Progenitor cell of endocrine pancreas (in vitro differentiated cells): ENCODE results near the gene RBM18. TPM values are rescaled to one million over a fixed set of nuclear protein-coding genes. Genes with fewer than 3 reads are reported as not detected.
A peak's percentile ranks its signal among the peaks of the same experiment; 100 is the strongest.

ENCODE experiments used
- DNase-seq: peaks from one replicate; pipeline ENCODE4 v3.0.0; 2021; ENCODE audit warnings: low spot score; ENCODE audit not compliant: unreplicated experiment
- H3K27ac Mint-ChIP-seq: 2 replicates; pipeline ENCODE4 v1.8.0; 2021; ENCODE audit warnings: mild to moderate bottlenecking, moderate library complexity, mixed read lengths
- H3K27me3 Mint-ChIP-seq: 2 replicates; pipeline ENCODE4 v1.8.0; 2021; ENCODE audit warnings: mixed read lengths
- H3K36me3 Mint-ChIP-seq: 2 replicates; pipeline ENCODE4 v1.8.0; 2022; ENCODE audit warnings: mixed read lengths; ENCODE audit not compliant: insufficient read depth
- H3K4me1 Mint-ChIP-seq: 2 replicates; pipeline ENCODE4 v1.8.0; 2021; ENCODE audit warnings: low read depth, mixed read lengths
- H3K4me3 Mint-ChIP-seq: 2 replicates; pipeline ENCODE4 v1.8.0; 2021; ENCODE audit warnings: low read depth, mild to moderate bottlenecking, moderate library complexity, mixed read lengths
- H3K9me3 Mint-ChIP-seq: 2 replicates; pipeline ENCODE4 v1.8.0; 2021; ENCODE audit warnings: low read depth, mixed read lengths
- total RNA-seq: library from RNA; stranded (reverse); gene quantifications from 2 replicates; pipeline ENCODE4 v1.2.1, GENCODE V29; 2021
- TF ChIP-seq, protein P1 (sequence below): fragments of 200-600 bp; sonication (generic); IDR thresholded peaks from one replicate; pipeline ENCODE4 v1.5.0; 2021; ENCODE audit warnings: antibody characterized with exemption, mild to moderate bottlenecking; ENCODE audit not compliant: unreplicated experiment

Gene RBM18
- total RNA-seq, 1 donor from 2014 or later = 23.6 TPM

DNA sequence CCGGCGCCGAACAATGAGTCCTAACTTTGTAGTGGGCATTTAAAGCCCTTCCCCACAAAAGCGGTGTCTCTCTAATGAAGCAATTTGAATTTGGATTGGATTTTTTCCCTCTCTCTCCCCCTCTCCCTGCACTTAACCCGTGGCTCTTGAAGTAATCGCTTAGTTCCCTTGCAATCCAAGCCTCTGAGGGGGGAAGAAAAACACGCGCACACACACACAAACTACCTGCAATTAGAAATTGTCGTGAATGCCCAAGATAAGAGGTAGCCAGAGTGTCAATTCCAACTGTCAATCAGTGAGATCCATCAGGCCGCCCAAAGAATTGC, 37.1 kb downstream of the RBM18 start:
- Mint-ChIP-seq H3K4me3 (peak overlapping the region; percentile 36), H3K9me3 (no peaks in the 10 kb centered on the region), H3K4me1 (peaks cover 6% of the 10 kb centered on the region), H3K27me3 (peaks cover 53% of the 10 kb centered on the region), H3K27ac (peak overlapping the region; percentile 65), H3K36me3 (peaks cover 2% of the 10 kb centered on the region)
- TF ChIP-seq, protein P1, sequence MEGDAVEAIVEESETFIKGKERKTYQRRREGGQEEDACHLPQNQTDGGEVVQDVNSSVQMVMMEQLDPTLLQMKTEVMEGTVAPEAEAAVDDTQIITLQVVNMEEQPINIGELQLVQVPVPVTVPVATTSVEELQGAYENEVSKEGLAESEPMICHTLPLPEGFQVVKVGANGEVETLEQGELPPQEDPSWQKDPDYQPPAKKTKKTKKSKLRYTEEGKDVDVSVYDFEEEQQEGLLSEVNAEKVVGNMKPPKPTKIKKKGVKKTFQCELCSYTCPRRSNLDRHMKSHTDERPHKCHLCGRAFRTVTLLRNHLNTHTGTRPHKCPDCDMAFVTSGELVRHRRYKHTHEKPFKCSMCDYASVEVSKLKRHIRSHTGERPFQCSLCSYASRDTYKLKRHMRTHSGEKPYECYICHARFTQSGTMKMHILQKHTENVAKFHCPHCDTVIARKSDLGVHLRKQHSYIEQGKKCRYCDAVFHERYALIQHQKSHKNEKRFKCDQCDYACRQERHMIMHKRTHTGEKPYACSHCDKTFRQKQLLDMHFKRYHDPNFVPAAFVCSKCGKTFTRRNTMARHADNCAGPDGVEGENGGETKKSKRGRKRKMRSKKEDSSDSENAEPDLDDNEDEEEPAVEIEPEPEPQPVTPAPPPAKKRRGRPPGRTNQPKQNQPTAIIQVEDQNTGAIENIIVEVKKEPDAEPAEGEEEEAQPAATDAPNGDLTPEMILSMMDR = no peak
- DNase-seq = no peak

DNA sequence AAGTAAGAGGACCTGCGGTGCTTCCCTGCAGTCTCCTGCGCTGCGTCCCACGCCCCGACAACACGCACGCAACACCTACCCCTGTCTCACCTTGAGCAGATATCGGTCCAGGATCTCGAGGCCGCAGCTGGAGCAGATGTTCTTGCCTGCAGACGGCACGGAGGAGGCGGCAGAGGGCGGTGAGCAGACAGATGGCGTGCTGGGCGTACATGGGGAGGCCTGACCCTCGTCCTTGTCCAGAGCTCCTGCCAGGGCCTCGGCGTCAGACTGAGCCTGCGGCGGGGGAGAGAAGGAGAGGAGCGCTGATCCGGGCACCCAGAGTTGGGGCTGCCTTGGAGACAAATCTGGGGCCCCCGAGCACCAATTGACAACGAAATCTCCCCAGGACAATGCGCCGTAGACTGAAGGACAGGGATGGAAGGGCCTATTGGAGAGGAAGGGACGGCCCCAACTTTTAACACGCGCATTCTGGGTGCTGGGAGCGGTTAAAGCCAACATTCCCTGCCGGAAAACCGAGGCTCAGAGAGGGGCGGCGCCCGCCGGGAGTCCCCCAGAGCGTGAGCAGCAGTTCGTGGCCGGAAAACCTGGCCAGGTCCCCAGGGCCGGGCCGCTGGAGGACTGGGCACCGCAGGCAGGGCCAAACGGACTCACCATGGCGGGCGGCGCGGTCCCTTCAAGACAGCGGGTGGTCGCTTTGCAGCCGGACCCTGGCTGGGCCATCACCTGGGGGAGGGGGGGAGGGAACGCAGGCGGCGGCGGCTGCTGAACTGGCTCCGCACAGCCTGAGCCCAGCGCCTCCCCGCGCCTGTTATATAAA, 37.7 kb downstream of the RBM18 start:
- Mint-ChIP-seq H3K9me3 (no peaks in the 10 kb centered on the region), H3K4me1 (peaks cover 6% of the 10 kb centered on the region), H3K27me3 (peaks cover 59% of the 10 kb centered on the region), H3K27ac (no peak overlapping the region), H3K36me3 (peaks cover 2% of the 10 kb centered on the region), H3K4me3 (peak overlapping the region; percentile 27)
- TF ChIP-seq, protein P1 = no peak
- no peak for DNase-seq

DNA sequence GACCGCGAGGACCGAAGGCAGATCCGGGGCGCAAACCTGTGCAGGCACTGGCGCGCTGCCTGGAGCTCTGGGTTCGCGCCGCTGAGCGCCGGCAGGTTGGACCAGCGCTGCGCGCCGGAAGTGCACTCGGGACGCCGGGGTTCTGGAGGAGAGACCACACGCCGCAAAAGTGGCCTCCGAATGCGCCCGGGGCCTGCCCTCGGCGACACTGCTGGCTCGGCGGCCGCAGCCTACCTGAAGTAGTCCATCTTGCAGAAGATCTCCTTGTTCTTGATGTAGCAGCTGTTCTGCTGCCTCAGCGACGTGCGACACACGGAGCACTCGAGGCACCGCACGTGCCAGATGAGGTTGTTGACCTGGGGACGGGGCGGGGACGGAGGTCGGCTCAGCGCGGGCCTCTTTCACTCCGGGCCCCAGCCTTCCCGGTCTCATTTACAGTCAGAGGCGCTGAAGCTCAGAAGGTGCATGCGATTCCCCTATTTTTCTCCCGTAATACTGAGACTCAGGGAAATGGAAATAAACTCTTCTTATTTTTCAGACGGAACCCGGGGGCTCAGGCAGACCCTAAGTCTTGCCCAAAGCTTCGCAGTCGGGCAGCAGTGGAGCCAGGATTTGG, 38.4 kb downstream of the RBM18 start:
- Mint-ChIP-seq H3K27me3 (peaks cover 66% of the 10 kb centered on the region), H3K4me3 (no peak overlapping the region)

DNA sequence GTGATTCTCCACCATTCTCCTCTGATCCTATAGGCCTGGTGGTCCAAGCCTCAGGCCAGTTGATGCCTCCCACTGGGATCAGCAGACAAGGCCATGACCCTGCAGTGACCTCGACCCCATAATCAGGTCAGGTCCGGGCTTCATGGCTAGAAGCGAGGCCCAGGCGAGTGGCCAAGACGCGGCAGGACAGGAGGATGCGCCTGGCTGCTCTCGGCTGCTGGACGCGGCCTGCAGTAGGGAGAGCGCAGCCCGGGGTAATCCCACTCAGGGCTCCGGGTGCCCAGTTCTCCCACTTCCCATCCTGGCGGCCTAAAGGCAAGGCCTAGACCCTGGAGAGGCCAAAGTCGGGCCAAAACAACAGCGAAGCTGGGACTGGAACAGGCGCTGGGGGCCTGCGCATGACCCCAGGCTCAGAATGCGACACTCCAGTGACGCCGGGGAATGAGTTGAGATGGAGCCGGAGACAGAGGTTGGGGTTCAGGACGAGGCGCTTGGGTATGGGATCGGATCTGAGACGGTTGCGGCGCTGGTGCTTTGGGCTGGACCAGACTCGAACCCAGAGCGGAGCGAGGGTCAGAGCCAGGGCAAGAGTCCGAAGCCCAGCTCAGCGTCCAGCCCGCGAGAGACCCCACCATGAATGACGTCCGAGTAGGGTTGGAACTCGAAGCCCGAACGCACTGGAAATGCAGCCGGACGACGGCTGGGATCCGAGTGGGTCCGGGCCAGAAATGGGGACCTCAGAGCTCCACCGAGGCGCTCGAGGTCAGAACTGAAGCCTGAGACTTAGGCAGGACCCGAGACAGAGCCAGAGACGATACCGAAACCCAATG, 39.1 kb downstream of the RBM18 start:
- TF ChIP-seq, protein P1 = no peak
- no peak for DNase-seq
- no peak overlapping the region for H3K4me3 Mint-ChIP-seq
- H3K27me3 Mint-ChIP-seq = peaks cover 72% of the 10 kb centered on the region
- peaks cover 7% of the 10 kb centered on the region for H3K4me1 Mint-ChIP-seq
- H3K27ac Mint-ChIP-seq = no peak overlapping the region
- H3K9me3 Mint-ChIP-seq = no peaks in the 10 kb centered on the region
- H3K36me3 Mint-ChIP-seq = peaks cover 2% of the 10 kb centered on the region

More for the DNA sequence above, 38.4 kb downstream of the RBM18 start:
- no peaks in the 10 kb centered on the region for H3K9me3 Mint-ChIP-seq
- TF ChIP-seq, protein P1 = no peak
- H3K36me3 Mint-ChIP-seq = peaks cover 2% of the 10 kb centered on the region
- H3K4me1 Mint-ChIP-seq = peaks cover 7% of the 10 kb centered on the region
- DNase-seq = no peak
- no peak overlapping the region for H3K27ac Mint-ChIP-seq

DNA sequence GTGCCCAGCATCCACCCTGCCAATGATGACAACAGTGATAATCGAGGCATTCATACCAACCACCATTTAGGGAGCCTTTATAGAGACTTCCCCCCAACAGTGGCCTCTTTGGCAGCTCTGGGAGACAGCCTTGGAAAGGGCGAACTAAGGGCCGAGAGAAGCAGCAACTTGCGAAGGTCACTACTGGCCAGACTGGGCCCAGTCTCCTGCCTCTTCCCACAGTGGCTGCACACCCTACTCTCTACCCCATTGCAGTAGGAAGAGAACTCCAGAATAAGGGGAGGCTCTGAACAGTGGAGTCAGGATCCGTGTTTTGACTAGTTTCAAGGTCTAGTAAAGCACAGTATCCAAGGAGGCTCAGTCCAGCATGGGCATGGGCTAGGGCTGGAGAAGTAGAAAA, 41.2 kb downstream of the RBM18 start:
- Mint-ChIP-seq H3K27me3 (peaks cover 93% of the 10 kb centered on the region), H3K4me3 (no peak overlapping the region), H3K27ac (no peak overlapping the region), H3K4me1 (peaks cover 14% of the 10 kb centered on the region), H3K9me3 (no peaks in the 10 kb centered on the region), H3K36me3 (peaks cover 2% of the 10 kb centered on the region)
- no peak for DNase-seq
- TF ChIP-seq, protein P1 = no peak
